Fibroblast of mammary gland (primary cell): ENCODE results near the gene MOB3B.

Experiments used
- DNase-seq: peaks from one replicate; pipeline ENCODE4 v3.0.0-alpha.2; 2010; ENCODE audit warnings: low read depth
- H3K4me3 ChIP-seq: 2 replicates; pipeline ENCODE4 v1.5.1; 2011; ENCODE audit warnings: low read depth, mild to moderate bottlenecking, low read length, moderate library complexity; ENCODE audit not compliant: control insufficient read depth
- CTCF ChIP-seq: conservative IDR thresholded peaks from 2 replicates; pipeline ENCODE4 v1.5.1; 2011; ENCODE audit warnings: low read depth, low read length, inconsistent platforms; ENCODE audit not compliant: control insufficient read depth, insufficient read depth

MOB3B gene

DNA sequence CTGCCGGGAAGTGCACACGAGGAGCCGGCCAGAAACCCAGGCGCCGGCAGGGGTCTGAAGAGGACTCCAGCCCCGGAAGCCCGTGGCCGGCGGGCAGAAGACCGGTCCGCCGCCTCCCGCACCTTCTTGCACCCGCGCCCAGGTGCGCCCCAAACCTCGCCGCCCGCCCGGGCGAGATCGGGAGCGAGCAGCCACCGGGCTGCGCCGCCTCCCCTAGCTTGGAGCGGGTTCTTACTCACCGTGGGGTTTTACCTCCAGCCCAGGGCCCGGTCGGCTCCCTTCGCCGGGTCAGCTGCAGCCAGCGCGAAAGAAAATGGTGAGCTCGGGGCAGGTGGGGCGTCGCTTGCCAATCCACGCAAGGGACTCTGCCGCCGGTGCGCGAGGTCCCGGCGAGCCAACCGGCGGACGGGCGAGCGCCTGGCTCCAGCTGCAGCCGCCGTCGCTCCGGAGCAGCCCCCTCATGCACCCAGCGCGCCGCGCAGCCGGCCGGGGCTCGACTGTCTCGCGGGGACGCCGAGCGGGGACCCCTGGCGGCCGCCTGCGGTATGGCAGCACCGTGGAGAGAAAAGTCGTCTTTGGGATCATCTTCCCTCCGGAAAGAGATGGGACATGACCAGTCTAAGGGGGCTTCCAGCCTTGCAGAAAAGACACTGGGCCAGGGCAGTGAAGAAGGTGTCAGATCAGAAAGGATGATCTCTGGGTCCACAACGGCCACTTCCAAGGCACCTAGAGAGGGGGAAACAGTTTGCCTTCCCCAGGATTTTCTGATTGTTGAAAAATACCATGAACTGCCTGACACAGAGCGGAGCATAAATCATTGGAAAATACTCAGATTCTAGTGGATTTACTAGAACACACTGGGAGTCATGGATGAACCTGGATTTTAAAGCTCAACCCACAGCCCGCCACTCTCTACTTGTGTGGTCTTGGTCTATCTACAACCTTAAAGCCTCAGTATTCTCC, at the start of gene MOB3B:
TSS of gene MOB3B (minus strand) at position 499 of the 963 bp plus-strand sequence. CDS start 74,264 bp downstream, outside the sequence.
- peak; percentile 46 for DNase-seq
- H3K4me3 ChIP-seq, result peak within 1 kb of the TSS; percentile 48
- TF ChIP-seq CTCF, result peak; percentile 57

DNA sequence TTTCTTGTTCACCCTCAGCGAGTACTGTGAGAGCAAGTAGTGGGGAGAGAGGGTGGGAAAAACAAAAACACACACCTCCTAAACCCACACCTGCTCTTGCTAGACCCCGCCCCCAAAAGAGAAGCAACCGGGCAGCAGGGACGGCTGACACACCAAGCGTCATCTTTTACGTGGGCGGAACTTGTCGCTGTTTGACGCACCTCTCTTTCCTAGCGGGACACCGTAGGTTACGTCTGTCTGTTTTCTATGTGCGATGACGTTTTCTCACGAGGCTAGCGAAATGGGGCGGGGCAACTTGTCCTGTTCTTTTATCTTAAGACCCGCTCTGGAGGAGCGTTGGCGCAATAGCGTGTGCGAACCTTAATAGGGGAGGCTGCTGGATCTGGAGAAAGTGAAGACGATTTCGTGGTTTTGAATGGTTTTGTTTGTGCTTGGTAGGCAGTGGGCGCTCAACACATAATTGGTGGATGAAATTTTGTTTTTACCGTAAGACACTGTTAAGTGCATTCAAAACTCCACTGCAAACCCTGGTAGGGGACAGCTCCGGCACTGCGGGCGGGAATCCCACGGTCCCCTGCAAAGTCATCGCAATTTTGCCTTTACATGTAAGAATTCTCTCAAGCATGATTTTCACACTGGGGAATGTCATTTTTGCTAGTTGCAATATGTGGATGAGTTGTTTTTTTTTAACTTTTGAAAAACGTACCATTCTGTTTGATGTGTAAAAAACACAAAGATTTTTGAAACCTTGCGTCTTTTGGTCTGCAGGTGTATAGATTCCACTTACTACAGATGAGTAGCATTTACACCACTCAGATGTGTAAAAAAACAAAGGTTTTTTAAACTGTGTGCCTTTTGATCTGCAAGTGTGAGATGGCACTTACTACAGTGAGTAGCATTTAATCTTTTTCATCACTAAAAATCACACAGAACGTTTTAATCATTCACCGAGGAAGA, 44.3 kb upstream of the MOB3B start:
- H3K4me3 ChIP-seq, result peak overlapping the region; percentile 70
- peak; percentile 100 for DNase-seq
- TF ChIP-seq CTCF, result no peak

DNA sequence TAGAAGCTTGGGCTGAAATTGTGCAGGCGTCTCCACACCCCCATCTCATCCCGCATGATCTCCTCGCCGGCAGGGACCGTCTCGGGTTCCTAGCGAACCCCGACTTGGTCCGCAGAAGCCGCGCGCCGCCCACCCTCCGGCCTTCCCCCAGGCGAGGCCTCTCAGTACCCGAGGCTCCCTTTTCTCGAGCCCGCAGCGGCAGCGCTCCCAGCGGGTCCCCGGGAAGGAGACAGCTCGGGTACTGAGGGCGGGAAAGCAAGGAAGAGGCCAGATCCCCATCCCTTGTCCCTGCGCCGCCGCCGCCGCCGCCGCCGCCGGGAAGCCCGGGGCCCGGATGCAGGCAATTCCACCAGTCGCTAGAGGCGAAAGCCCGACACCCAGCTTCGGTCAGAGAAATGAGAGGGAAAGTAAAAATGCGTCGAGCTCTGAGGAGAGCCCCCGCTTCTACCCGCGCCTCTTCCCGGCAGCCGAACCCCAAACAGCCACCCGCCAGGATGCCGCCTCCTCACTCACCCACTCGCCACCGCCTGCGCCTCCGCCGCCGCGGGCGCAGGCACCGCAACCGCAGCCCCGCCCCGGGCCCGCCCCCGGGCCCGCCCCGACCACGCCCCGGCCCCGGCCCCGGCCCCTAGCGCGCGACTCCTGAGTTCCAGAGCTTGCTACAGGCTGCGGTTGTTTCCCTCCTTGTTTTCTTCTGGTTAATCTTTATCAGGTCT, 43.5 kb upstream of the MOB3B start, which contains the start of gene C9orf72:
TSS of gene C9orf72 (minus strand) at position 564 of the 716 bp plus-strand sequence. CDS start 6,361 bp downstream, outside the sequence.
- TF ChIP-seq CTCF, result no peak
- peak within 1 kb of the TSS; percentile 70 for H3K4me3 ChIP-seq
- DNase-seq, result no peak

DNA sequence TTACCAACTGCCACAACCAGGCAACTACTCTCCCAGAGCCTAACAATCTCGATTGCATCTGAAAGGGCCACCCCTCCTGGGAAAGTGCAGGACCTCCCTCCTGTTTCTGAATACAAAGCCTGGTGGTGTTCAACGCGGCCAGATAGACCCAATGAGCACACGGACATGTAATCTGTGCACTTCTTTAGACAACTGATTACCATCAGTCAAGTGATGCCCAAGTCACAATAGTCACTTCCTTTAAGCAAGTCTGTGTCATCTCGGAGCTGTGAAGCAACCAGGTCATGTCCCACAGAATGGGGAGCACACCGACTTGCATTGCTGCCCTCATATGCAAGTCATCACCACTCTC, 42.9 kb upstream of the MOB3B start:
- DNase-seq, result peak; percentile 68
- peak overlapping the region; percentile 70 for H3K4me3 ChIP-seq
- TF ChIP-seq CTCF, result no peak

DNA sequence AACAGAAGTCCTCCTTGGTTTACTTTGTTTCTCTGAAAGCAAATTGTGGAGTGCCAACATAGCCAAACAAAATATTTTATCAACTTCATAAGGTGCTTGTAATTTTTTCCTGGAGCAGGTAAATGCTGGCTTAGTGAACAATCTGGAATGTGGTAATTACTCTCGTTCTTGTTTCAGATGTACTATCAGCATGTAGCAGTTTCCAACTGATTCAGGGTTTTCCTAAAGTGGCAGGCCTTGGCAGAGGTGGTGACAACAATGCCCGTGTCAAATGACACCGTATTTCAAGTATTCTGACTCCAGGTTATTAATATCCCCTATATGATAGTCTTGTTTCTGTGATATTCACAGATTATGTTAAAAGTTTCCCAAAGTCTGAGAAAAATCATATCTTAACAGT, 42.4 kb upstream of the MOB3B start:
- no peak for DNase-seq

More for the DNA sequence above, 42.4 kb upstream of the MOB3B start:
- no peak overlapping the region for H3K4me3 ChIP-seq
- no peak for TF ChIP-seq CTCF
